SW480 (cell line): ENCODE results near the gene HAL.

Experiments
- DNase-seq: peaks from one replicate; pipeline ENCODE4 v3.0.0-alpha.2; 2016; ENCODE audit warnings: low spot score

Gene HAL, protein sequence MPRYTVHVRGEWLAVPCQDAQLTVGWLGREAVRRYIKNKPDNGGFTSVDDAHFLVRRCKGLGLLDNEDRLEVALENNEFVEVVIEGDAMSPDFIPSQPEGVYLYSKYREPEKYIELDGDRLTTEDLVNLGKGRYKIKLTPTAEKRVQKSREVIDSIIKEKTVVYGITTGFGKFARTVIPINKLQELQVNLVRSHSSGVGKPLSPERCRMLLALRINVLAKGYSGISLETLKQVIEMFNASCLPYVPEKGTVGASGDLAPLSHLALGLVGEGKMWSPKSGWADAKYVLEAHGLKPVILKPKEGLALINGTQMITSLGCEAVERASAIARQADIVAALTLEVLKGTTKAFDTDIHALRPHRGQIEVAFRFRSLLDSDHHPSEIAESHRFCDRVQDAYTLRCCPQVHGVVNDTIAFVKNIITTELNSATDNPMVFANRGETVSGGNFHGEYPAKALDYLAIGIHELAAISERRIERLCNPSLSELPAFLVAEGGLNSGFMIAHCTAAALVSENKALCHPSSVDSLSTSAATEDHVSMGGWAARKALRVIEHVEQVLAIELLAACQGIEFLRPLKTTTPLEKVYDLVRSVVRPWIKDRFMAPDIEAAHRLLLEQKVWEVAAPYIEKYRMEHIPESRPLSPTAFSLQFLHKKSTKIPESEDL

DNA sequence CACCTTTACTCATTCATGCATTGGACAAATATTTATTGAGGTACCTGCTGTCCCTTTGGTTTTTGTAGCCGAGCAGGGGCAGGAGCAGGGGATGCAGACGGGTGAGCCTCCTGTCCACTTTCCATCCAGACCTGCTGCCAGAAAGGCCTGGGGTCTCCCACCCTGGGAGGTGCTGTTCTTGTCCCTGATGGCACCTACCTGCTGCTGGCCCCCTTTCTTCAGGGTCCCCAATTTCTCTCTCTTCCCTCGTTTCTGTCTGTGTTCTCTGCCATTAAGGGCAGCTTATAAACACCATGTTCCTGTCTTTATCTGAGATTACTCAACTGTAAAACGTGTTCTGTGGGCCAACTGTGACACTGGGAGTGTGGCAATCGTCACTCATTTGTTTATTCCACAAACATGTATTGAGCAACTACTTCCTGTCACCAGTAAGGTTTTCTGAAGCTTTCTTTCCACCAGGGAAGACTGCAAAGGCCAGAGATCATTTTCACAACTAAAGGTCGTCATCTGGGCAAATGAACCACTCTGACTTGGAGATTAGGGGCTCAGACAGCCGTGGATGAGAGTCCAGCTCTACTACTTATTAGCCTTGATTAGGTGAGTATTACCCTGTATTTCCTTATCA is at the start of gene HAL:
Gene HAL (minus strand): TSS at position 311 of the 625 bp plus-strand sequence. CDS start 434 bp downstream, outside the sequence.
- DNase-seq, result no peak

DNA sequence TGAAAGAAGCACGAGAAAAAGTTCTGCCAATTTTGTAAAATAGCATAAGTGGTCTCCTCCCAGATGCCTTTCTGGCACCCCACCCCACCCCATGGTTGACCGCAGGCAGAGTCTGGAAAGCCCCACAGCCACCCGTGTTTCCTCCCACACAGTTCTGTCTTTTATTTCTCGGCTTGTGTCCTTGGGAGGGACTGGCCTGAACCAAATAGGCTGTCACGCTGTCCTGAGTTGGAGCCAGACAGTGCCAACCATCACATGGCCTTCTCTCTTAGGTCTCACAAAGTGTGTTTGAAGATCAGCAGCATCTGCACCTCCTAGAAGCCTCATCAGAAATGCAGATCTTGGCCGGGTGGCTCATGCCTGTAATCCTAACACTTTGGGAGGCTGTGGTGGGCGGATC is 49.4 kb upstream of the HAL start:
- DNase-seq, result no peak

- no peak for DNase-seq
These were observed 48.8 kb upstream of the HAL start for GRCh38 chr12:96044943-96045290.

DNA sequence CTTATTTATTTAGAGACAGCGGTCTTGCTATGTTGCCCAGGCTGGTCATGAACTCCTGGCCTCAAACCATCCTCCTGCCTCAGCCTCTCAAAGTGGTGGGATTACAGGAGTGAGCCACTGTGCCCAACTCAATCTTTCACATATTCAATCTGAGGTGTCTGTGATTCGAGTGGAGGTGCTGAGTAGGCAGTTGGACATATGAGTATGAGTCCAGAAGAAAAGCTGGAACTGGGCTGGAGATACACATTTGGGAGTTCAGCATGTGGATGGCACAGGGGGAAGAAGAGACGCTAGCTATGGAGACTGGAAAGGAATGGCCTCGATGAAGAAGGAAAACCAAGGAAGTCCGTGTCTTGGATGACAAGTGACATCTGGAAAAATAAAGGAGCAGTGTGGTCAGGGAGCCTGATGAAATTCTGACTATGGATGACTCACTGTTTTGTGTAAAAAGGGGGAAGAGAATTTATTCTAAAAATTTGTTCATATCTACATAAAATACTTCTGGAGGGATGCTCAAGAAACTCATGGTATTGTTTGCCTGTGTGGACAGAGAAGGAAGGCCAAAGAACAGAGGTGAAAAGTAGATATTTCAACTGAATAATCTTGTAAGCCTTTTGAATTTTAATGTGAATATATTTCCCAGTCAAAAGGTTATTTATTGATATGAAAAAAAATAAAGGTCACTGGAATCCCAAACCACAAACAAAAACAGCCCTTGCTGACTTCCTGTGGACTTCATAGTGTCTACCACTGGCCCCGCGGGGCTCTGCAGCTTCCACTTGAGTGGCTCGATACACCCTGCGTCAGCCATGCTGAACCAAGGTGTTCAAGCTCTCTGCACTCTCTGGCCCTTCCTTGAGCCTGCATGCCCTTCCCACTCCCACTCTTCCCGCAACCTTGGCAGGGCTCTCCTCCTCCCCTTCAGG is 48.1 kb upstream of the HAL start:
- peak; percentile 45 for DNase-seq

GRCh38 chr12:96041181-96041580 is 45.0 kb upstream of the HAL start:
- DNase-seq, result no peak

- no peak for DNase-seq
These were observed 44.4 kb upstream of the HAL start for GRCh38 chr12:96040305-96041133.

DNA sequence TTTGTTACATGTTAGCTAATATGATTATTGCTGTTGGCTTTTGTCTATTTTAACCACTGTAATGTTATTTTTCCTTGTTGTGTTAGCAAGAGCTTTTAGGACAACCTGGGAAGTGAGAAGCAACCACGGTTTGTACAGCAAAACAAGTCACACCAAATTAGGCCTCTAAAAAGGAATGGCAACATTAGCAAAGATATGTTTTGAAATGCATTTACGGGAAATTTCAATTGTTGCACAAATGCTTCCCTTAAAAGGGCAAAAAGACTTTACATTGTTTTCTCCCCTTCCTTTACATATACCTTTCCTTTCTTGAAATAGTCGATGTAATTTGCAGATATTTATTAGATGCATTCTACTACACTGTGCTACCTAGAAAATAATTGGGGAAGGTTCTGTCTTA is 43.4 kb upstream of the HAL start:
- no peak for DNase-seq

DNA sequence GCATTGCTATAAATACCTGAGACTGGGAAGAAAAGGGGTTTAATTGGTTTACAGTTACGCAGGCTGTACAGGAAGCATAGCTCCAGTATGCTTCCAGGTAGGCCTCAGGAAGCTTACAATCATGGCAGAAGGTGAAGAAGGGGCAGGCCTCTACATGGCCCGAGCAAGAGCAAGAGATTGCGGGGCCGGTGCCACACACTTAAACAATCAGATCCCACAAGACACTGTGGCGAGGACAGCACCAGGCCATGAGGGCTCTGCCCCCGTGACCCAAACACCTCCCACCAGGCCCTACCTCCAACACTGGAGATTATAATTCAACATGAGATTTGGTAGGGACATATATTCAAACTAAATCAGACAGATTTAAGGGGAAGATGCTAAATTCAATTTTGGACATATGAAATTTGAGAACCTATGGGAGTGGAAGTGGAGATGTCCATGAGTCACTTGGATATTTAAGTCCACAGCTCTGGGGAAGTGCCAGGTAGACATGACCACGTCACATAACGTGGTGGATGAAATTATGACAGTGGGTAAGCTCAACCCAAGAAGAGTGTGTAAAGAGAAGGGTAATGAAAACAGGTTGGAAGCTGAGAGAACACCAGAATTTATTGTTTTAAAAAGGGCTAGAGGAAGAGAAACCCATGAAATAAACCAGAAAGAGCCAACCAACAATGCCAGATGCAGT is 40.8 kb upstream of the HAL start:
- no peak for DNase-seq

DNA sequence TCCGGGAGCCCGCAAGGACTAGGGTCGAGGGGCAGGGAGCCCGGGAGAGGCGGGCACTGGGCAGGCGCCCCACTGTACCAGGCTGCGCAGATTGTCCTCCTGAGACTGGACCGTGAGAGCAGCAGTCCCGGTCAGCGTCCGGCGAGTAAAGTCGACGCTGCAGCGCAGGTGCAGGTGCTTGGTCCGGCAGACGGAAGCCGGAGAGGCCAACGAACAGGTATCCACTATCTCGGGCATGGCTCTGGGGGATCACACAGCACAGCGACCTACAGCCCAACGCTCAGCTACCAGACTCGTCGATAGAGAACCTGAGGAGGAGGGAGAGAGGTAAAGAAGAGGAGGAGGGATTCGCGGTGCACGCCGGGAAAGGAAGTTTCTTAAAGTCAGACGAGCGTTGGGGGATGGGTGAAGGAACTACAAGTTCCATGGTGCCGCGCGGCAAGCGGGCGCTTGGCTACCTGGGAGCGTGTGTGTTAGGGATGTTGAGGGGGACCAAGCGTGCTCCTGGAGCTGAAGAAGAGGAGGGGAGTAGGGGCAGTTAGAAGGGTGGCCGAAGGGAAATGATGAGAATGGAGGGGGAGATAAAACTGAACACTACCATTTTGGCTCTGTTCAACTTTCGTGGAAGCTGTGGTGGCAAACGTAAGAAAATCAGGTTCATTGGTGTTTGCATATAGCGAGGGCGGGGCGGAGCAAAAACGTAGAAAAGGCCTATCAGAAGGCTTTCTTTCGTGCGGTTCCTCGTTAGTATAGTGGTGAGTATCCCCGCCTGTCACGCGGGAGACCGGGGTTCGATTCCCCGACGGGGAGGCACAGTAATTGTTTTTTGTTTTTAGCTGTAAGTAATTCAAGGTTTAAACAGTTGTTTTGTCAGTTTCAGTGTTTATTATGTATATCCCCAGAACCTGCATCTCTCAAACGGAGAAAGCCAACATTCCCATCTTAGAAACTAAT is 39.4 kb upstream of the HAL start, which contains the start of gene LTA4H:
Gene LTA4H (minus strand): TSS at position 305 of the 954 bp plus-strand sequence. CDS start 68 bp downstream, at position 237.
- peak; percentile 99 for DNase-seq

GRCh38 chr12:96034621-96035282 is 38.6 kb upstream of the HAL start:
- DNase-seq, result peak; percentile 67

DNA sequence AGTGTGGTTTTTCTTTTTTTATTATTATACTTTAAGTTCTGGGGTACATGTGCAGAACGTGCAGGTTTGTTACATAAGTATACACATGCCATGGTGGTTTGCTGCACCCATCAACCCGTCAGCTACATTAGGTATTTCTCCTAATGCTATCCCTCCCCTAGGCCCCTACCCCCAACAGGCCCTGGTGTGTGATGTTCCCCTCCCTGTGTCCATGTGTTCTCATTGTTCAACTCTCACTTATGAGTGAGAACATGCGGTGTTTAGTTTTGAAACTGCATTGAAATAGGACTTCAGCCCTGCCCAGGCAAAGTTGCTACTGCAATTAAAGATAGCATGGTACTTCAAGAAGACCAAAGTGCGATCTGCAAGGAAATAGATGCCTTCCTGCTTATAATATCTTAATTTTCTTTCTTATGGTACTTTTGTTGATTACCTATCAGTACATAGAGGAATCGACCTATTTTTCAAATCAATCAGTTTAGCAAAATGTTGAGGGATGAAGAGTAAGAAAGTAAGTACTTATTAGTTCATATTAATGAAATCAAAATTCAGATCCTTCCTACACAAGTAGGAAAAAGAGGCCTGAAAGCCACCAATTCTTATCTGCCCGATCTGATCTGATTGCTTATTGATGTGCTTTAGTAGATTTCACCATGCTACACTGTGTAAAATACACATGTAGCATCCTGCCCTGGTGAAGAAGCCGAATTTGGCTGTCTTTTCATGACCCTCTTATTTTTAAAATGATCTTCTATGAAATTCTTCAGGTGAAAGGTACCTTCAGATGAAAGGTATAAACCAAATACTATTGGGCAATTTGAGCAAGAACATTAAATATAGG is 37.6 kb upstream of the HAL start:
- DNase-seq, result peak; percentile 14

DNA sequence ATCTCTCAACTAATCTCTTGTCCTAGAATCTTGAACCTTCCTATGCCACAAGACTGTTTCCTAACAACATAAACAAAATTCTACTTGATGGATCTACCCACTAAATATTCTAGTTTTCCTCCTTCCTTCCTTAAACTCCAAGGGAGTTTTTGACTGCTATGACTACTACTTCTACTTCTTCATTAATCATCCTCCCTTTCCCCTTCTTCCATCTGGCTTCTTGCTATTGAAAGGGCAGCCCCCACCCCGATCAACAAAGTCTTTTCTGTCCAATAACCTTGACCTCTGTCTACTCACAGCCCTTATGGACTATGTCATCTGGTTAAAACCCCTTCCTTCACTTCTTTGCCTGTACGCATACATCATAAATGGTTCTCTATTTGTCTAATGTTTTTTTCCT is 33.7 kb upstream of the HAL start:
- DNase-seq, result no peak

GRCh38 chr12:96028538-96028937 is 32.4 kb upstream of the HAL start:
- no peak for DNase-seq

- DNase-seq, result no peak
These were observed 30.2 kb upstream of the HAL start for GRCh38 chr12:96026331-96026730.

GRCh38 chr12:96025518-96025917 is 29.4 kb upstream of the HAL start:
- no peak for DNase-seq

DNA sequence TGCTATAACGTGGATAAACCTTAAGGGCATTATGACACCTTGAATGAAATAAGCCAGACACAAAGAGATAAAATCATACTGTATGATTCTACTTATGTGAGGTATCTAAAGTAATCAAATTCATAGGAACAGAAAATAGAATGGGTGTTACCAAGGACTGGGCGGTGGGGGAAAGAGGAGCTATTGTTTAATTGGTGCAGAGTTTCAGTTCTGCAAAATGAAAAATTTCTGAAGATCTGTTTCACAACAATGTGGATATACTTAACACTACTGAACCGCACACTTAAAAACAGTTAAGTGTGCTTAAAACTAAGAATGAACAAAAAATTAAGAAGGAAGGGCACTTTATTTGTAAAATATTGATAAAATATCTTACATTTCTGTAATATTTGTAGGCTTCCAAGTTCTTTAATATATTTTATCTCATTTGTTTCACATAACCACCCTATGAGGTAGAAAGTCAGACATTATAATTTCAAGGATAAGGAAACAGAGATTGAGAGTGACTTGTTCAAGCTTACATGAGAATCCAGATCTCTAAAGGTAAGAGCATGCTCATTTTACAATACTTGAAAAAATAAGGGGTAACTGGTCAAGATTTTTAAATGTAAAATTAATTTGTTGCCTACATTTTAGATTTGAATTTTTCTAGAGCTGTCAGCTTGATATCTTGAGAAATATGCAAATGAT is 24.3 kb upstream of the HAL start:
- DNase-seq, result no peak

GRCh38 chr12:96015672-96016071 is 19.5 kb upstream of the HAL start:
- DNase-seq, result peak; percentile 23
